IPS DF 19.7 (cell line): ENCODE measurements around the gene TNS4.

Source experiments
- DNase-seq: peaks from one replicate; pipeline ENCODE4 v3.0.0-alpha.2; 2013; ENCODE audit warnings: low read depth, low spot score

The TNS4 gene

DNA sequence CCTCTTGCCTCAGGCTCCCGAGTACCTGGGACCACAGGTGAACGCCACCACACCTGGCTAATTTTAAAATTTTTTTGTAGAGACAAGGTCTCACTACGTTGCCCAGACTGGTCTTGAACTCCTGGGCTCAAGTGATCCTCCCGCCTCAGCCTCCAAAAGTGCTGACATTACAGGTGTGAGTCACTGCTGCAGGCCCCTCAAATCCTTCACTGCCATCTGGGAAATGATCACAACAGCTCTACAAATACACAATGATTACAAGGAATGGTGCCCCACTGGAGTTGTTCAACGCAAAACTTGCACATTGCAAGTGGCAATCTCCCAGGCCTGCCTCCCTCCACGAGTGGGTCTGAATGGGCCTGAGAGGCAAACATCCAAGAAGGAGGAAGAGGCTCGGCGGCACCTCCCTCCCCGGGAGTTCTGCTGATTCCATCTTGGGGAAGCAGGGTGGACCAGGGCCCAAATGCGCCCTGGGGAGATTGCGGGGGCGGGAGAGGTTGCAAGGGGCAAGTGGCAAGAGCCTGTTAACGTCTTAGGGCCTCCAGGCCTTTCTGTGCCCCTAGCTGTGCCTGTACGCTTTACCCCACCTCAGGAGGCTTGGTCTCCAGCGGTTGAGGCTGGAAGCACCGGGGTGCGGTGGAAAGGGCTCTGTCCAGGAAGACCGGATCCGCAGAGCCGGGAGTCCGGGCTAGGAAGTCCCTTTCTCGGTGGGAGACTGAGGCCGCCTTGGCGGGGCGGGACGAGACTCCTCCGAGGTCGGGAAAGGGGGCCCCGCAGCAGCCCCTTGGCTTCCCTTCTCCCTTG, 58.8 kb downstream of the TNS4 start:
- DNase-seq: no peak

GRCh38 chr17:40440166-40440565, 61.3 kb downstream of the TNS4 start:
- no peak for DNase-seq

GRCh38 chr17:40437095-40437732, 64.2 kb downstream of the TNS4 start:
- no peak for DNase-seq

DNA sequence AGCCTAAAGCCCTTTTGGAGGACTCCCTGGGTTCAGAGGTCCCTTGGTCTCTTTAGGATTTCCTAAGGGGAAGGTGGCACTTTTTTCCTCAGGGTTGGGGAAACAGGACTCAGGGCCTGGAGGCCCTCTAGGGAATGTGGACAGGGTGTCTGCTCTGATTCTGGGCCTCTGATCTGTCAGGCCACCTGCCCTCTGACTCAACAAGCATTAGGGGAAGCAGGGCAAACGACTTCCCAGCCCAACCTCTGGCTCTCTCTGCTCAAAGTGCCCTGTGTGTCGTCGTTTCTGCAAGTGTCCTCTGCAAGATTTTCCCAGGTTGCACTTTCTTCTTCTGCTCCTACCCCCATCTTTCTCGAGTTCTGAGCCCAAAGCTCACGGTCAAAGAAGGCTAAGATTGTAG, 64.8 kb downstream of the TNS4 start:
- no peak for DNase-seq

DNA sequence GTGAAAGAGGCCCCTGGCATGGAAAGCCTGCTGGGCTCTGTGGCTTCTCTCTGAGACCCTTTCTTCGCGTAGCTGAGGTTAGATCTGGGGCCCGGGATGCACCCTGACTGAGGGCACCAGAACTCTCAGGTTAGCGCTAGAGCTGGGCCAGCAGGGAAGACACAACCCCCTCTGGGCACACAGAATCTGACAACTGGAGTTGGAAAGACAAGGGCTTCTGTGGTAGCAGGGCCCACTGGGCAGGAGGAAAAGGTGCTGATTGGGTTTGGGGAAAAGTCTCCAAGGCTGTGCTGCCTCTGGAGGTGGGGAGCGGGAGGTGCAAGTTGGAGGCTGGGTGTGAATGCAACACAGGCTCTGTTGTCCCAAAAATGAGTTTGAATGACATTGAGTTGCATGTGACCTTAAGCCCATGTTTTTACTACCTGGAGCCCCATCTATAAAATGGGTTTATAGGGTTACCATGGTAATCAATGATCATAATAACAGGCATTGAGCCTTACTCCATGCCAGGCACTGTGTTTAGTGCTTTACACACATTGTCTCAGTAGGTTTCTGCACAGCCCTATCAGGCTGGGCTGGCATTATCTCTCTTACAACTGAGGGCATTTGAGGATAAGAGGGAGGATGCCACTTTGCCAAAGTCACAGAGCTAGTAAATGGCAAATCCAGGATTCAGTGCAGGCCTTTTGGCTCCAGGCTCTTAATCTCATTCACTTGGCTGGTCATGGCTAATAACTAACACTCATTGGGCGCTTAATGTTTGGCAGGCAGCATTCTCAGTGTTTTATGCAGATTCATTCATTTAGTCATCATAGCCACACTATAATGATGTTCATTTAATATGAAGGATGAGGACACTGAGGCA, 67.6 kb downstream of the TNS4 start:
- no peak for DNase-seq

- DNase-seq: no peak
Measured at GRCh38 chr17:40432864-40433528, 68.4 kb downstream of the TNS4 start.

GRCh38 chr17:40431231-40431602, 70.2 kb downstream of the TNS4 start:
- no peak for DNase-seq

- no peak for DNase-seq
Measured at GRCh38 chr17:40430272-40431230, 70.9 kb downstream of the TNS4 start.

- DNase-seq: no peak
Measured at GRCh38 chr17:40427002-40427491, 74.4 kb downstream of the TNS4 start.
